ENCODE measurements around the gene CDH13. TPM values are rescaled to one million over a fixed set of nuclear protein-coding genes. Genes with fewer than 3 reads are reported as not detected.

Gene CDH13
- total and polyA plus RNA-seq, 10 of the 15 experiments (the other 5 are each of a cell fraction or from before 2014, with no cell fraction given): under 0.01 to 0.05 TPM; not detected in 8

GRCh38 chr16:83826146-83826913 lies 1199.6 kb downstream of the CDH13 start:
- intact Hi-C loops (cut with micrococcal nuclease; ENCODE audit: unreplicated experiment): loop anchor here (5.0 to 10.0 kb wide), 2 partner anchors 98 to 236 kb away; no protein-coding TSS in a partner anchor
- ChIA-PET POLR2A (no interaction called here), SMC1A (ENCODE audit: uncharacterized antibody, unreplicated experiment) (interaction anchor here (0.5 to 1.2 kb wide), 3 partner anchors 37 to 101 kb away, joined by 3 to 4 read pairs (median 3); no protein-coding TSS in a partner anchor), CTCF (interaction anchor here (0.8 to 3.5 kb wide), 9 partner anchors 10 to 241 kb away, joined by 3 to 22 read pairs (median 5); no protein-coding TSS in a partner anchor), RAD21 (ENCODE audit: unreplicated experiment) (interaction anchor here (1.3 kb wide), 1 partner anchor 17 kb away, joined by 5 read pairs; no protein-coding TSS in a partner anchor)
- Histone ChIP-seq H3K36me3 (ENCODE audit: control insufficient read depth in 2 of 2, insufficient read depth in 2 of 2, low read length in 1 of 2) (no peaks in the 10 kb centered on the region), H3K27ac (ENCODE audit: control insufficient read depth, insufficient read depth) (no peak overlapping the region), H3K9ac (ENCODE audit: control insufficient read depth, insufficient read depth, low read length) (no peak overlapping the region), H3K9me3 (replicated peaks; ENCODE audit: control insufficient read depth, insufficient read depth, low read length) (no peaks in the 10 kb centered on the region), H3K4me2 (ENCODE audit: control insufficient read depth, insufficient read depth) (no peak overlapping the region), H4K20me1 (ENCODE audit: control insufficient read depth, insufficient read depth) (no peaks in the 10 kb centered on the region), H3K79me2 (ENCODE audit: control insufficient read depth, insufficient read depth, low read length) (no peaks in the 10 kb centered on the region), H3K4me1 (ENCODE audit: control insufficient read depth, insufficient read depth, low read length) (no peaks in the 10 kb centered on the region), H2AFZ (ENCODE audit: control insufficient read depth, low read depth, low read length) (no peak overlapping the region), H3K27me3 (replicated peaks in 1 of 2; ENCODE audit: control insufficient read depth in 2 of 2, insufficient read depth in 2 of 2, low read length in 1 of 2) (no peaks in the 10 kb centered on the region), H3K4me3 (no peak overlapping the region)
- FAIRE-seq (peak; percentile 95), ATAC-seq (peak; percentile 99), DNase-seq (ENCODE audit: low read depth, low spot score) (no peak)
- 15% methylated on average over 21 of the region's 21 CpGs for WGBS (ENCODE audit: insufficient coverage, insufficient replicate concordance, low lambda C conversion rate, missing lambda C conversion rate)
- TF ChIP-seq WRNIP1 (IDR thresholded peaks at IDR 0.05; ENCODE audit: borderline replicate concordance, low read depth, low read length) (peak; percentile 59; the same call in 1 of the 2 replicates), RB1 (IDR thresholded peaks at IDR 0.05; ENCODE audit: borderline replicate concordance) (peak; percentile 46; the same call in 1 of the 2 replicates), RAD21 (IDR thresholded peaks at IDR 0.05; ENCODE audit: insufficient read depth, low read depth, low read length) (peak; percentile 85), YY1 (IDR thresholded peaks at IDR 0.05; ENCODE audit: low read depth, low read length) (peak; percentile 47; the same call in 1 of the 2 replicates), POU2F2 (IDR thresholded peaks at IDR 0.05; ENCODE audit: borderline replicate concordance, low read depth, low read length) (0 out of 3 replicates have a peak, but pooled peaks have one; percentile 49), MTA2 (IDR thresholded peaks at IDR 0.05; ENCODE audit: low read depth) (no peak), PAX5 (IDR thresholded peaks at IDR 0.05; ENCODE audit: borderline replicate concordance, low read depth, low read length) (0 out of 2 replicates have a peak, but pooled peaks have one; percentile 17), SMC3 (IDR thresholded peaks at IDR 0.05; ENCODE audit: borderline replicate concordance, low read length) (peak; percentile 69; the same call in 1 of the 2 replicates)
- TF ChIP-seq, protein P1, sequence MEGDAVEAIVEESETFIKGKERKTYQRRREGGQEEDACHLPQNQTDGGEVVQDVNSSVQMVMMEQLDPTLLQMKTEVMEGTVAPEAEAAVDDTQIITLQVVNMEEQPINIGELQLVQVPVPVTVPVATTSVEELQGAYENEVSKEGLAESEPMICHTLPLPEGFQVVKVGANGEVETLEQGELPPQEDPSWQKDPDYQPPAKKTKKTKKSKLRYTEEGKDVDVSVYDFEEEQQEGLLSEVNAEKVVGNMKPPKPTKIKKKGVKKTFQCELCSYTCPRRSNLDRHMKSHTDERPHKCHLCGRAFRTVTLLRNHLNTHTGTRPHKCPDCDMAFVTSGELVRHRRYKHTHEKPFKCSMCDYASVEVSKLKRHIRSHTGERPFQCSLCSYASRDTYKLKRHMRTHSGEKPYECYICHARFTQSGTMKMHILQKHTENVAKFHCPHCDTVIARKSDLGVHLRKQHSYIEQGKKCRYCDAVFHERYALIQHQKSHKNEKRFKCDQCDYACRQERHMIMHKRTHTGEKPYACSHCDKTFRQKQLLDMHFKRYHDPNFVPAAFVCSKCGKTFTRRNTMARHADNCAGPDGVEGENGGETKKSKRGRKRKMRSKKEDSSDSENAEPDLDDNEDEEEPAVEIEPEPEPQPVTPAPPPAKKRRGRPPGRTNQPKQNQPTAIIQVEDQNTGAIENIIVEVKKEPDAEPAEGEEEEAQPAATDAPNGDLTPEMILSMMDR (IDR thresholded peaks at IDR 0.05 in 2 of 3, conservative IDR thresholded peaks at IDR 0.05 in 1 of 3; ENCODE audit: control insufficient read depth in 2 of 3, extremely low read depth in 1 of 3, insufficient read depth in 1 of 3, low read depth in 3 of 3, low read length in 3 of 3): peak; percentile 91 to 93 (median 93)
- TF ChIP-seq, protein P2, sequence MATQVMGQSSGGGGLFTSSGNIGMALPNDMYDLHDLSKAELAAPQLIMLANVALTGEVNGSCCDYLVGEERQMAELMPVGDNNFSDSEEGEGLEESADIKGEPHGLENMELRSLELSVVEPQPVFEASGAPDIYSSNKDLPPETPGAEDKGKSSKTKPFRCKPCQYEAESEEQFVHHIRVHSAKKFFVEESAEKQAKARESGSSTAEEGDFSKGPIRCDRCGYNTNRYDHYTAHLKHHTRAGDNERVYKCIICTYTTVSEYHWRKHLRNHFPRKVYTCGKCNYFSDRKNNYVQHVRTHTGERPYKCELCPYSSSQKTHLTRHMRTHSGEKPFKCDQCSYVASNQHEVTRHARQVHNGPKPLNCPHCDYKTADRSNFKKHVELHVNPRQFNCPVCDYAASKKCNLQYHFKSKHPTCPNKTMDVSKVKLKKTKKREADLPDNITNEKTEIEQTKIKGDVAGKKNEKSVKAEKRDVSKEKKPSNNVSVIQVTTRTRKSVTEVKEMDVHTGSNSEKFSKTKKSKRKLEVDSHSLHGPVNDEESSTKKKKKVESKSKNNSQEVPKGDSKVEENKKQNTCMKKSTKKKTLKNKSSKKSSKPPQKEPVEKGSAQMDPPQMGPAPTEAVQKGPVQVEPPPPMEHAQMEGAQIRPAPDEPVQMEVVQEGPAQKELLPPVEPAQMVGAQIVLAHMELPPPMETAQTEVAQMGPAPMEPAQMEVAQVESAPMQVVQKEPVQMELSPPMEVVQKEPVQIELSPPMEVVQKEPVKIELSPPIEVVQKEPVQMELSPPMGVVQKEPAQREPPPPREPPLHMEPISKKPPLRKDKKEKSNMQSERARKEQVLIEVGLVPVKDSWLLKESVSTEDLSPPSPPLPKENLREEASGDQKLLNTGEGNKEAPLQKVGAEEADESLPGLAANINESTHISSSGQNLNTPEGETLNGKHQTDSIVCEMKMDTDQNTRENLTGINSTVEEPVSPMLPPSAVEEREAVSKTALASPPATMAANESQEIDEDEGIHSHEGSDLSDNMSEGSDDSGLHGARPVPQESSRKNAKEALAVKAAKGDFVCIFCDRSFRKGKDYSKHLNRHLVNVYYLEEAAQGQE (IDR thresholded peaks at IDR 0.05; ENCODE audit: low read depth, low read length): no peak
- no TSS peak for BruUV-seq (replicated peaks)
- in situ Hi-C loops (cut with MboI): loop anchor here (5.0 kb wide), 1 partner anchor 236 kb away; no protein-coding TSS in a partner anchor
